HEK293 (cell line): ENCODE results near the gene DOLK.

ENCODE experiments used
- CTCF ChIA-PET: fragments of 350-600 bp; formaldehyde crosslinking; extraction: SDS; loops from one replicate; lab custom pipeline; 2021; ENCODE audit warnings: antibody characterized with exemption; lab: Yijun Ruan, JAX
- POLR2A ChIA-PET: fragments of 300-600 bp; formaldehyde crosslinking; extraction: SDS; loops from one replicate; lab custom pipeline; 2020; ENCODE audit warnings: antibody characterized with exemption, inconsistent platforms; lab: Yijun Ruan, JAX
- H3K27ac ChIP-seq: fragments of 200-500 bp; sonication (Bioruptor generic); 2 replicates; pipeline ENCODE4 v1.5.1; 2014; ENCODE audit warnings: low read depth, low read length, control low read depth, inconsistent platforms; ENCODE audit errors: extremely low read depth
- H3K36me3 ChIP-seq, 2 experiments: fragments of 200-500 bp in 1 of 2; sonication (Bioruptor generic) in 1 of 2; 1 replicate in 1 of 2; 2 replicates in 1 of 2; pipeline ENCODE4 v1.5.1; 2014 to 2017; ENCODE audit warnings: inconsistent platforms in 2 of 2, low read length in 2 of 2; ENCODE audit not compliant: control insufficient read depth in 2 of 2, insufficient read depth in 1 of 2
- H3K4me1 ChIP-seq: fragments of 200-500 bp; sonication (Bioruptor generic); 2 replicates; pipeline ENCODE4 v1.5.1; 2014; ENCODE audit warnings: mild to moderate bottlenecking, low read length, inconsistent platforms; ENCODE audit not compliant: control insufficient read depth, insufficient read depth
- H3K4me3 ChIP-seq: 2 replicates; pipeline ENCODE4 v1.5.1; 2011; ENCODE audit warnings: low read depth, mild to moderate bottlenecking, control low read depth, low read length, moderate library complexity
- H3K9me3 ChIP-seq: fragments of 200-500 bp; sonication (Bioruptor generic); 2 replicates; pipeline ENCODE4 v1.5.1; 2014; ENCODE audit warnings: low read depth, low read length, inconsistent platforms; ENCODE audit not compliant: control insufficient read depth, insufficient read depth
- FEZF1 ChIP-seq: fragments of 450-650 bp; formaldehyde crosslinking; IDR thresholded peaks from 2 replicates; pipeline ENCODE4 v1.5.1; 2016; ENCODE audit warnings: missing biosample characterization, missing genetic modification characterization
- KLF16 ChIP-seq: fragments of 450-650 bp; formaldehyde crosslinking; IDR thresholded peaks from 2 replicates; pipeline ENCODE4 v1.5.1; 2017; ENCODE audit warnings: missing biosample characterization, missing genetic modification characterization
- MEIS1 ChIP-seq: sonication (generic); formaldehyde crosslinking; IDR thresholded peaks from 2 replicates; pipeline ENCODE4 v1.8.1; 2022; ENCODE audit warnings: missing genetic modification reagents, mild to moderate bottlenecking, borderline replicate concordance
- YY2 ChIP-seq: fragments of 450-650 bp; formaldehyde crosslinking; IDR thresholded peaks from 2 replicates; pipeline ENCODE4 v1.5.1; 2016; ENCODE audit warnings: missing biosample characterization, missing genetic modification characterization
- ZEB2 ChIP-seq: fragments of 450-650 bp; formaldehyde crosslinking; IDR thresholded peaks from 2 replicates; pipeline ENCODE4 v1.5.1; 2016; ENCODE audit warnings: missing biosample characterization, missing genetic modification characterization
- ZNF138 ChIP-seq: fragments of 450-650 bp; formaldehyde crosslinking; IDR thresholded peaks from 2 replicates; pipeline ENCODE4 v1.5.1; 2016; ENCODE audit warnings: missing biosample characterization, missing genetic modification characterization, borderline replicate concordance
- ZNF2 ChIP-seq: fragments of 450-650 bp; formaldehyde crosslinking; IDR thresholded peaks from 2 replicates; pipeline ENCODE4 v1.5.1; 2016; ENCODE audit warnings: missing biosample characterization, missing genetic modification characterization
- ZNF211 ChIP-seq: fragments of 450-650 bp; formaldehyde crosslinking; IDR thresholded peaks from 2 replicates; pipeline ENCODE4 v1.5.1; 2016; ENCODE audit warnings: low read depth, missing biosample characterization, missing genetic modification characterization
- ZNF394 ChIP-seq: fragments of 450-650 bp; formaldehyde crosslinking; IDR thresholded peaks from 2 replicates; pipeline ENCODE4 v1.5.1; 2016; ENCODE audit warnings: missing biosample characterization, missing genetic modification characterization, mild to moderate bottlenecking, moderate library complexity, borderline replicate concordance
- ZNF600 ChIP-seq: fragments of 450-650 bp; formaldehyde crosslinking; IDR thresholded peaks from 2 replicates; pipeline ENCODE4 v1.5.1; 2016; ENCODE audit warnings: missing biosample characterization, missing genetic modification characterization
- TF ChIP-seq, protein P1 (sequence below): fragments of 450-650 bp; formaldehyde crosslinking; IDR thresholded peaks from 2 replicates; pipeline ENCODE4 v1.5.1; 2016; ENCODE audit warnings: missing biosample characterization, missing genetic modification characterization
- TF ChIP-seq, protein P2 (sequence below): fragments of 450-650 bp; IDR thresholded peaks from 2 replicates; pipeline ENCODE4 v1.5.1; 2018; ENCODE audit warnings: missing biosample characterization, mild to moderate bottlenecking, missing genetic modification characterization
- TF ChIP-seq, protein P3 (sequence below): fragments of 450-650 bp; formaldehyde crosslinking; IDR thresholded peaks from 2 replicates; pipeline ENCODE4 v1.5.1; 2017; ENCODE audit warnings: missing biosample characterization, missing genetic modification characterization
- TF ChIP-seq, protein P4 (sequence below): fragments of 450-650 bp; formaldehyde crosslinking; IDR thresholded peaks from 2 replicates; pipeline ENCODE4 v1.5.1; 2016; ENCODE audit warnings: missing biosample characterization, missing genetic modification characterization
- TF ChIP-seq, protein P5 (sequence below): fragments of 450-650 bp; formaldehyde crosslinking; IDR thresholded peaks from 2 replicates; pipeline ENCODE4 v1.5.1; 2016; ENCODE audit warnings: missing biosample characterization, missing genetic modification characterization

The DOLK gene

DNA sequence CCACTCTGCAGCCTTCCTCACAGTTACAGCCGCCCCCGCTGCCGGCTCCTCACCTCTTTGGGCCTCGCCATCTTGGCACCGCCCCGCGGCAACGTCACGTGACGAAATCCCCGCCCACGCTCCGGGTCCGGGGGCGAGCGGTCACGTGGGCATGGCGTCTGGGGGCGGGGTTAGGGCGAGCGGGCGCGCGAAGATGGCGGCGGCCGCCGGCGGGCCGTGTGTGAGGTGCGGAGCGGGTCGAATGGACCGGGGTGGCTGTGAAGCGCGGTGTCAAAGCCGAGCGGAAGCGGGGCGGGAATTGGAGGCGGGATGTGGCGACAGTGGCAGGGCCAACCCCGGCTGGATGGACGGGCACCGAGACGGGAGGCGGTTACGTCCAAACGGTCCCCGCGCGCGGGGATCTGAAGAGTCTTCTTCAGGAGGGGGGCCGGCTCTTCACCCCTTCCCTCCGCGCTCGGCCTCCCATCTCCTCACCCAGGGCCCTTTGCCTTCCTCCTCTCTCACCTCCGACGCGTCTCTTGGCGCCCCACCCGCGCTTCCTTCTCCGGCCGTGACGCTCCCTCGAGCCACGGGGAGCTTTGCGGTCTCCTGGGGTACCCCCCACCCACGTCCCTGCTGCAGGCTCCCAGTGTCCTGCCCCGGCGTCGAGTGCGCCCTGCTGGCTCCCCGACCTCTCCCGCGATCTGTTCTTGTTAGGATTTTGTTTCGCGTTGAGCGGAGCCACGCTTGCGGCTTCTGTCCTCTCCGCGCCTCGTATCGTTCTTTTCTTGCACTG lies at the start of gene DOLK, which contains the start of gene NUP188 (continued):
- TF ChIP-seq, protein P1, sequence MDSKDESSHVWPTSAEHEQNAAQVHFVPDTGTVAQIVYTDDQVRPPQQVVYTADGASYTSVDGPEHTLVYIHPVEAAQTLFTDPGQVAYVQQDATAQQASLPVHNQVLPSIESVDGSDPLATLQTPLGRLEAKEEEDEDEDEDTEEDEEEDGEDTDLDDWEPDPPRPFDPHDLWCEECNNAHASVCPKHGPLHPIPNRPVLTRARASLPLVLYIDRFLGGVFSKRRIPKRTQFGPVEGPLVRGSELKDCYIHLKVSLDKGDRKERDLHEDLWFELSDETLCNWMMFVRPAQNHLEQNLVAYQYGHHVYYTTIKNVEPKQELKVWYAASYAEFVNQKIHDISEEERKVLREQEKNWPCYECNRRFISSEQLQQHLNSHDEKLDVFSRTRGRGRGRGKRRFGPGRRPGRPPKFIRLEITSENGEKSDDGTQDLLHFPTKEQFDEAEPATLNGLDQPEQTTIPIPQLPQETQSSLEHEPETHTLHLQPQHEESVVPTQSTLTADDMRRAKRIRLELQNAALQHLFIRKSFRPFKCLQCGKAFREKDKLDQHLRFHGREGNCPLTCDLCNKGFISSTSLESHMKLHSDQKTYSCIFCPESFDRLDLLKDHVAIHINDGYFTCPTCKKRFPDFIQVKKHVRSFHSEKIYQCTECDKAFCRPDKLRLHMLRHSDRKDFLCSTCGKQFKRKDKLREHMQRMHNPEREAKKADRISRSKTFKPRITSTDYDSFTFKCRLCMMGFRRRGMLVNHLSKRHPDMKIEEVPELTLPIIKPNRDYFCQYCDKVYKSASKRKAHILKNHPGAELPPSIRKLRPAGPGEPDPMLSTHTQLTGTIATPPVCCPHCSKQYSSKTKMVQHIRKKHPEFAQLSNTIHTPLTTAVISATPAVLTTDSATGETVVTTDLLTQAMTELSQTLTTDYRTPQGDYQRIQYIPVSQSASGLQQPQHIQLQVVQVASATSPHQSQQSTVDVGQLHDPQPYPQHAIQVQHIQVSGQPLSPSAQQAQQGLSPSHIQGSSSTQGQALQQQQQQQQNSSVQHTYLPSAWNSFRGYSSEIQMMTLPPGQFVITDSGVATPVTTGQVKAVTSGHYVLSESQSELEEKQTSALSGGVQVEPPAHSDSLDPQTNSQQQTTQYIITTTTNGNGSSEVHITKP (tag by site-specific recombination): peak; percentile 92
- TF ChIP-seq FEZF1 (tag by site-specific recombination) (0 out of 2 replicates have a peak, but pooled peaks have one; percentile 2), ZNF138 (tag by site-specific recombination) (no peak), ZNF2 (tag by site-specific recombination) (peak; percentile 71), ZNF211 (tag by site-specific recombination) (no peak), YY2 (peak; percentile 97), MEIS1 (CRISPR knock-in tag) (no peak), KLF16 (tag by site-specific recombination) (peak; percentile 95)
- TF ChIP-seq, protein P2, sequence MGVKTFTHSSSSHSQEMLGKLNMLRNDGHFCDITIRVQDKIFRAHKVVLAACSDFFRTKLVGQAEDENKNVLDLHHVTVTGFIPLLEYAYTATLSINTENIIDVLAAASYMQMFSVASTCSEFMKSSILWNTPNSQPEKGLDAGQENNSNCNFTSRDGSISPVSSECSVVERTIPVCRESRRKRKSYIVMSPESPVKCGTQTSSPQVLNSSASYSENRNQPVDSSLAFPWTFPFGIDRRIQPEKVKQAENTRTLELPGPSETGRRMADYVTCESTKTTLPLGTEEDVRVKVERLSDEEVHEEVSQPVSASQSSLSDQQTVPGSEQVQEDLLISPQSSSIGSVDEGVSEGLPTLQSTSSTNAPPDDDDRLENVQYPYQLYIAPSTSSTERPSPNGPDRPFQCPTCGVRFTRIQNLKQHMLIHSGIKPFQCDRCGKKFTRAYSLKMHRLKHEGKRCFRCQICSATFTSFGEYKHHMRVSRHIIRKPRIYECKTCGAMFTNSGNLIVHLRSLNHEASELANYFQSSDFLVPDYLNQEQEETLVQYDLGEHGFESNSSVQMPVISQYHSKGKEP (tag by site-specific recombination): peak; percentile 9; the same call in 1 of the 2 replicates
- TF ChIP-seq, protein P3, sequence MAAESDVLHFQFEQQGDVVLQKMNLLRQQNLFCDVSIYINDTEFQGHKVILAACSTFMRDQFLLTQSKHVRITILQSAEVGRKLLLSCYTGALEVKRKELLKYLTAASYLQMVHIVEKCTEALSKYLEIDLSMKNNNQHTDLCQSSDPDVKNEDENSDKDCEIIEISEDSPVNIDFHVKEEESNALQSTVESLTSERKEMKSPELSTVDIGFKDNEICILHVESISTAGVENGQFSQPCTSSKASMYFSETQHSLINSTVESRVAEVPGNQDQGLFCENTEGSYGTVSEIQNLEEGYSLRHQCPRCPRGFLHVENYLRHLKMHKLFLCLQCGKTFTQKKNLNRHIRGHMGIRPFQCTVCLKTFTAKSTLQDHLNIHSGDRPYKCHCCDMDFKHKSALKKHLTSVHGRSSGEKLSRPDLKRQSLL: peak; percentile 59; the same call in 1 of the 2 replicates
- TF ChIP-seq, protein P4, sequence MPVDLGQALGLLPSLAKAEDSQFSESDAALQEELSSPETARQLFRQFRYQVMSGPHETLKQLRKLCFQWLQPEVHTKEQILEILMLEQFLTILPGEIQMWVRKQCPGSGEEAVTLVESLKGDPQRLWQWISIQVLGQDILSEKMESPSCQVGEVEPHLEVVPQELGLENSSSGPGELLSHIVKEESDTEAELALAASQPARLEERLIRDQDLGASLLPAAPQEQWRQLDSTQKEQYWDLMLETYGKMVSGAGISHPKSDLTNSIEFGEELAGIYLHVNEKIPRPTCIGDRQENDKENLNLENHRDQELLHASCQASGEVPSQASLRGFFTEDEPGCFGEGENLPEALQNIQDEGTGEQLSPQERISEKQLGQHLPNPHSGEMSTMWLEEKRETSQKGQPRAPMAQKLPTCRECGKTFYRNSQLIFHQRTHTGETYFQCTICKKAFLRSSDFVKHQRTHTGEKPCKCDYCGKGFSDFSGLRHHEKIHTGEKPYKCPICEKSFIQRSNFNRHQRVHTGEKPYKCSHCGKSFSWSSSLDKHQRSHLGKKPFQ (tag by site-specific recombination): peak; percentile 51; the same call in 1 of the 2 replicates

DNA sequence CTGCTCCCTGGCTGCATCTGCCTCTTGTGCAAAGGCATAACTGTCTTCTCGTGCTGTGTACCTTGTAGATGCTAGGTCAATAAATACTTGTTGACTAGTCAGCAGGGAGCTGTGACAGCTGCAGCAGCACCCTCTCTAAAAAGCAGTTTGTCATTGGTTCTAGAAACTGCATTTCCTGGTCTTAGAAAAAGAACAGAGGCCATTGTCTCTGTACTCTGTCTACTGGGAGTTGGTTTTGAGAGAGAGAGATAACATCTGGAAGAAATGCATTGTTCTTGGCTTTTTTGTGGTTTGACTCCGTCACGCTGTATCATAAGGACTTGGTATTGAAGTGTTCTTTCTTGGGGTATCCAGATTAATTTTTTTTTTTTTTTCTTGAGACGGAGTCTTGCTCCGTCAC lies 48.4 kb upstream of the DOLK start:
- H3K4me1 ChIP-seq: no peaks in the 10 kb centered on the region
- TF ChIP-seq ZNF600 (tag by site-specific recombination): peak; percentile 33; the same call in 1 of the 2 replicates
- TF ChIP-seq ZEB2: no peak
- TF ChIP-seq, all 188 proteins: peak for 1
- Histone ChIP-seq H3K4me3 (no peak overlapping the region), H3K9me3 (no peaks in the 10 kb centered on the region), H3K27ac (no peak overlapping the region), H3K36me3 (peaks cover 17 to 88% of the 10 kb centered on the region in 2 experiments; a peak in 2 of 3 replicates)
- ChIA-PET POLR2A (no interaction called here), CTCF (interaction anchor here (4.0 kb wide), 1 partner anchor 11 kb away, joined by 20 read pairs; no protein-coding TSS in a partner anchor)

DNA sequence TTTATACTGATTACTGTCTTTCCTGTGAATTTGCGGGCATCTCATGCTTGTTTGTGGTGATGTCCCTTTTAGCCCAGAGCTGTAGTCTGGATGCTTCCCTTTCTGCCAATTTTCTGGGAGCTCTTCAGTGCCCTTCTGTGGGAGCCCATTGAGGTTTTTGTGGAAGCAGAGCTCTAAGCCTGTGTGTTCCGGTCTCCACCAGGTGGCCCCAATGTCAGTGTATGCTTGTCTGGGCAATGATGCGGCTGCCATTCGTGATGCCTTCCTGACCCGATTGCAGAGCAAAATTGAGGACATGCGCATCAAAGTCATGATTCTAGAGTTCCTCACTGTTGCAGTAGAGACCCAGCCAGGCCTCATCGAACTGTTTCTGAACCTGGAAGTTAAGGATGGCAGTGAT lies 45.6 kb upstream of the DOLK start:
- CTCF ChIA-PET: interaction anchor here (0.6 to 1.1 kb wide), 4 partner anchors 13 to 358 kb away, joined by 3 to 6 read pairs (median 3); no protein-coding TSS in a partner anchor
- Histone ChIP-seq H3K9me3 (no peaks in the 10 kb centered on the region), H3K4me1 (no peaks in the 10 kb centered on the region)
- no peak for TF ChIP-seq ZNF394
- TF ChIP-seq ZNF600 (tag by site-specific recombination): no peak
- TF ChIP-seq, protein P5, sequence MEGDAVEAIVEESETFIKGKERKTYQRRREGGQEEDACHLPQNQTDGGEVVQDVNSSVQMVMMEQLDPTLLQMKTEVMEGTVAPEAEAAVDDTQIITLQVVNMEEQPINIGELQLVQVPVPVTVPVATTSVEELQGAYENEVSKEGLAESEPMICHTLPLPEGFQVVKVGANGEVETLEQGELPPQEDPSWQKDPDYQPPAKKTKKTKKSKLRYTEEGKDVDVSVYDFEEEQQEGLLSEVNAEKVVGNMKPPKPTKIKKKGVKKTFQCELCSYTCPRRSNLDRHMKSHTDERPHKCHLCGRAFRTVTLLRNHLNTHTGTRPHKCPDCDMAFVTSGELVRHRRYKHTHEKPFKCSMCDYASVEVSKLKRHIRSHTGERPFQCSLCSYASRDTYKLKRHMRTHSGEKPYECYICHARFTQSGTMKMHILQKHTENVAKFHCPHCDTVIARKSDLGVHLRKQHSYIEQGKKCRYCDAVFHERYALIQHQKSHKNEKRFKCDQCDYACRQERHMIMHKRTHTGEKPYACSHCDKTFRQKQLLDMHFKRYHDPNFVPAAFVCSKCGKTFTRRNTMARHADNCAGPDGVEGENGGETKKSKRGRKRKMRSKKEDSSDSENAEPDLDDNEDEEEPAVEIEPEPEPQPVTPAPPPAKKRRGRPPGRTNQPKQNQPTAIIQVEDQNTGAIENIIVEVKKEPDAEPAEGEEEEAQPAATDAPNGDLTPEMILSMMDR (tag by site-specific recombination): peak; percentile 67
- TF ChIP-seq, all 188 proteins: peak for 1
- no peak overlapping the region for H3K27ac ChIP-seq
- POLR2A ChIA-PET: interaction anchor here (0.8 kb wide), 1 partner anchor 9 kb away, joined by 3 read pairs; no protein-coding TSS in a partner anchor
- no peak overlapping the region for H3K4me3 ChIP-seq
- H3K36me3 ChIP-seq: peaks cover 24 to 82% of the 10 kb centered on the region in 2 experiments
